Activated CD8-positive, alpha-beta T cell treated with anti-CD3 and anti-CD28 coated beads for 36 hours (primary cell): Measurements from ENCODE around the gene SKOR1. TPM values are rescaled to one million over a fixed set of nuclear protein-coding genes. Genes with fewer than 3 reads are reported as not detected.

Source experiments
- ATAC-seq: fragments of 200-7000 bp; cut with Tn5 transposase; one replicate; pipeline ENCODE4 v1.10.0; 2021; ENCODE audit warnings: mild to moderate bottlenecking, moderate library complexity
- CTCF ChIA-PET: fragments of 350-600 bp; sonication (Branson Sonifier 250); formaldehyde crosslinking; loops from one replicate; lab custom pipeline; 2021; ENCODE audit warnings: antibody characterized with exemption; lab: Charles Lee
- POLR2A ChIA-PET: fragments of 350-600 bp; sonication (Branson Sonifier 250); formaldehyde crosslinking; loops from one replicate; lab custom pipeline; 2021; ENCODE audit warnings: antibody characterized with exemption; lab: Charles Lee
- DNase-seq: peaks from one replicate; pipeline ENCODE4 v3.0.0-alpha.2; 2020
- H3K27ac Mint-ChIP-seq: one replicate; pipeline ENCODE4 v1.8.0; 2021; ENCODE audit warnings: mild to moderate bottlenecking, mixed read lengths
- H3K27me3 Mint-ChIP-seq: one replicate; pipeline ENCODE4 v1.8.0; 2021; ENCODE audit warnings: mixed read lengths
- H3K36me3 Mint-ChIP-seq: one replicate; pipeline ENCODE4 v1.8.0; 2021; ENCODE audit warnings: low read depth, mixed read lengths
- H3K4me1 Mint-ChIP-seq: one replicate; pipeline ENCODE4 v1.8.0; 2021; ENCODE audit warnings: low read depth, mixed read lengths
- H3K4me3 Mint-ChIP-seq: one replicate; pipeline ENCODE4 v1.8.0; 2021; ENCODE audit warnings: mild to moderate bottlenecking, moderate library complexity, mixed read lengths
- H3K9me3 Mint-ChIP-seq: one replicate; pipeline ENCODE4 v1.8.0; 2021; ENCODE audit warnings: mixed read lengths
- CTCF ChIP-seq: fragments of 200-600 bp; IDR thresholded peaks from one replicate; pipeline ENCODE4 v1.8.0; 2022; ENCODE audit warnings: antibody characterized with exemption, mild to moderate bottlenecking
- intact Hi-C: fragments of 100-400 bp; cut with micrococcal nuclease; formaldehyde crosslinking; loops from one replicate; pipeline ENCODE4 v1.10.0; 2022
- total RNA-seq, 2 experiments: library from RNA; stranded (reverse); gene quantifications; one replicate each; pipeline ENCODE4 v1.2.3, GENCODE V29; 2021

SKOR1 gene
- total RNA-seq, 2 experiments from 2014 or later: 0.09 to 0.25 TPM

- Mint-ChIP-seq H3K4me1 (peaks cover 30% of the 10 kb centered on the region), H3K4me3 (no peak overlapping the region), H3K27me3 (no peaks in the 10 kb centered on the region), H3K36me3 (peaks cover 6% of the 10 kb centered on the region), H3K9me3 (no peaks in the 10 kb centered on the region), H3K27ac (no peak overlapping the region)
- intact Hi-C loops: no loop called here
- no peak for TF ChIP-seq CTCF
- no peak for DNase-seq
- POLR2A ChIA-PET: no interaction called here
- CTCF ChIA-PET: no interaction called here
- no peak for ATAC-seq
Measured at GRCh38 chr15:67786646-67787045, 38.7 kb upstream of the SKOR1 start.

GRCh38 chr15:67788986-67789385, 36.3 kb upstream of the SKOR1 start:
- no peak overlapping the region for H3K27ac Mint-ChIP-seq
- ChIA-PET CTCF (no interaction called here), POLR2A (no interaction called here)
- H3K36me3 Mint-ChIP-seq: peaks cover 12% of the 10 kb centered on the region
- no peak overlapping the region for H3K4me3 Mint-ChIP-seq
- no peaks in the 10 kb centered on the region for H3K9me3 Mint-ChIP-seq
- no peak for DNase-seq
- peaks cover 12% of the 10 kb centered on the region for H3K4me1 Mint-ChIP-seq
- no peak for ATAC-seq
- H3K27me3 Mint-ChIP-seq: no peaks in the 10 kb centered on the region
- intact Hi-C loops: no loop called here
- TF ChIP-seq CTCF: no peak

GRCh38 chr15:67790610-67791319, 34.5 kb upstream of the SKOR1 start:
- no peaks in the 10 kb centered on the region for H3K27me3 Mint-ChIP-seq
- intact Hi-C loops: no loop called here
- ATAC-seq (no peak), DNase-seq (no peak)
- H3K36me3 Mint-ChIP-seq: peaks cover 24% of the 10 kb centered on the region
- CTCF ChIA-PET: no interaction called here
- H3K9me3 Mint-ChIP-seq: peaks cover 15% of the 10 kb centered on the region
- TF ChIP-seq CTCF: no peak
- no peak overlapping the region for H3K4me3 Mint-ChIP-seq
- POLR2A ChIA-PET: no interaction called here
- peaks cover 7% of the 10 kb centered on the region for H3K4me1 Mint-ChIP-seq
- no peak overlapping the region for H3K27ac Mint-ChIP-seq

DNA sequence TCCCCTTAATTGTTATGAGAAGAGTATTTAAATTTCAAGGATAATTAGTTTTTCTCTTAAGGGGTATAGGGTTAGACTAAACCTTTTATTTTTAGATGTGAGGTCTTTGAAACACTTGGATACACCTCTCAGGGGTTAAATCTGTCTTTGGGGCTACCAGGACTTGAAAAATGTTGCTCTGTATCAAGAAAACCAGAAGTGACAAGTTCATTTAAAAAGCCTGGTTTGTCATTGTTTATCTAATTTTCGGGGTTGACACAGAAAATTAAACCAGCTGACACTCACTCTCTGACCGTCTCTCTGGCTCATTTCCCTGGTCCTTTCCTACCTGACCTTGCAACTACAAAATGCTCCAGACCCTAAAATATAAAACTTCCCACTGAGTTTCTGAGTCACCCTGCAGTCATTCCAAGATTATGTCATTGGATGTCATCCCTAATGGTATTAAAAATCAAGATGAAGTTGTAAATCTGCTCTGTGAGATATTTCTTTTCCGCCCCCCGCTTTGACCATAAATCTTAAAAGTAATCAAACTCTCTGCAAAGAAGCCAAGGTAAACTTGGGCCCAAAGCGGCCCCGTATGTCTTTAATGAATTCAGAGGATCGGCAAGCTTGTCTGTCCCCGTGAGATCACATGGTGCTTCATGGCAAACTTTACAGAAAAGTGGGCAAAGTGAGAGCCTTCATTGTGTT, 32.9 kb upstream of the SKOR1 start:
- CTCF ChIA-PET: interaction anchor here (1.2 to 1.4 kb wide), 2 partner anchors 9 to 14 kb away, joined by 3 to 7 read pairs; no protein-coding TSS in a partner anchor

More for the DNA sequence above, 32.9 kb upstream of the SKOR1 start:
- Mint-ChIP-seq H3K9me3 (peaks cover 17% of the 10 kb centered on the region), H3K27me3 (no peaks in the 10 kb centered on the region), H3K36me3 (peaks cover 28% of the 10 kb centered on the region), H3K4me1 (peaks cover 7% of the 10 kb centered on the region), H3K4me3 (no peak overlapping the region), H3K27ac (no peak overlapping the region)
- ATAC-seq (no peak), DNase-seq (no peak)
- intact Hi-C loops: no loop called here
- POLR2A ChIA-PET: no interaction called here
- no peak for TF ChIP-seq CTCF
